ENCODE results near the gene ANKRD10.
"Not testable (repeated sequence)": the region's sequence is repeated elsewhere in the genome, so short reads cannot be mapped to it uniquely, and the experiment has no call there.

The ANKRD10 gene

GRCh38 chr13:110867380-110867779, 47.5 kb downstream of the ANKRD10 start:
- DNase-seq, result no peak

- DNase-seq, result peak in 4 of 56 donors; percentile 16 to 39 (median 25)
Observed at GRCh38 chr13:110866491-110867170, 48.2 kb downstream of the ANKRD10 start.

DNA sequence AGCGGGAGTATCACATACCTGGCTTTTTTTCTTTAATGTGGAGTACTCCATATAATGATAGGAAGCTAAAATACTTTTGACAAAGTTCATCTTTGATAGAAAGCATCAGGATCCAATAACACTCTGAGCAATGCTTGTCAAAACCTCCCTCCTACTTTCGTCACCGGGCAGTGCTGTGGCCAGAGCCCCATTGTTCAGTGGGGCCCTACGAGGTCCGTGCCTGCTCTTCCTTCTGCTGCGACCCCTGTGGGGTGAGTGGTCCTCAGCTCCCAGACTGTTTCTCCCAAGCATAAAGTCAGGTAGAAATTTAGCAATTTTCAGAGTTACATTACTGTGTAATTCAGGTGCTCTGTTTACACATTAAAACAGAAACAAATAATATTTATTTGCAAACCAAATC, 51.2 kb downstream of the ANKRD10 start:
- DNase-seq, result no peak

GRCh38 chr13:110860983-110861382, 53.9 kb downstream of the ANKRD10 start:
- DNase-seq, result no peak

DNA sequence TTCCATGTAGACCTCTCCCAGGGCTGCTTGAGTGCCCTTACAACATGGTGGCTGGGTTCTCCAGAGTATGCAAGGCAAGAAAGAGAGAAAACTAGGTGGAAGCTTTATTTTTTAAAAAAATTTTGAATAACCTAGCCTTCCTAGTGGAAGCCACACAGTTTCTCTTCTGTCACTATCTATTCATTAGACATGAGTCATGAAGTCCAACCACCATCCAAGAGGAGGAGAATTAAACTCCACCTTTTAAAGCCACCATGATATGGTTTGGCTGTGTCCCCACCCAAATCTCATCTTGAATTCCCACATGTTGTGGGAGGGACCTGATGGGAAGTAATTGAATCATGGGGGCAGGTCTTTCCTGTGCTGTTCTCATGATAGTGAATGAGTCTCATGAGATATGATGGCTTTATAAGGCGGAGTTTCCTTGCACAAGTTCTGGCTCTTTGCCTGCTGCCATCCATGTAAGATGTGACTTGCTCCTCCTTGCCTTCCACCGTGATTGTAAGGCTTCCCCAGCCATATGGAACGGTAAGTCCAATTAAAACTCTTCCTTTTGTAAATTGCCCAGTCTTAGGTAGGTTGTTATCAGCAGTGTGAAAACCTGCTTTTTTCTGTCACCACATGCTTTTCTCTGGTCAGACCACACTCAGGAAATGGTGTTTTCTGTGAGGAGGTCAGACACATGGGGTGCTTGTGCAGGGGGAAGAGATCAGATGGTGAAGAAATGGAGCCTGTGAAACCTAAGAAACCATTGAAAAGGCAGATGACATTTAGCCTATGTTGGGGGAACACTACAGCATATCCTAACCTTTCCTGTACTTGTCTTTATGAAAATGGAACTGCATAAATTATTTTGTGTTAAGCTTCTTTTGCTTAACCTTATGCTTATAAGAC, 57.7 kb downstream of the ANKRD10 start:
- DNase-seq, result no peak

DNA sequence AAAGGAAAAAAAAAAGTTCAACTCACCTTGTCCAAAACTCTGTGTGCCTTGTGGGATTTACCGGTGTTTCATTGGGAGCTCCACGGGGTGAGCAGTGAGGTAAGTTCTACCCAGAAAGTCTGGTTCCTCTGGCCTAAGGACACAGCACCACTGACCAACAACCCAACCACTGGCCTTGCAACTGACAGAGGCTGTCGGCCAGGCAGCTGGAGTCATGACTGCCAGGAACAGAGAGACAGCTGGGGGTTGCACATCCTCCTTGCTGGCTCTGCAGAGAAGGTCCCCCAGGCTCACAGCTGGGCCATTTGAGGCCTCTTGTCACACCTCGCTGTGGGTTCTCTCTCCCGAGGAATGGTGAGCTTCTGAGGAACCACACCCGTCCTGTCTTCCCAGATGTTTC, 59.5 kb downstream of the ANKRD10 start:
- DNase-seq, result no peak

GRCh38 chr13:110854866-110855265, 60.0 kb downstream of the ANKRD10 start:
- DNase-seq, result no peak

- no peak for DNase-seq
Observed at GRCh38 chr13:110853235-110853721, 61.6 kb downstream of the ANKRD10 start.

DNA sequence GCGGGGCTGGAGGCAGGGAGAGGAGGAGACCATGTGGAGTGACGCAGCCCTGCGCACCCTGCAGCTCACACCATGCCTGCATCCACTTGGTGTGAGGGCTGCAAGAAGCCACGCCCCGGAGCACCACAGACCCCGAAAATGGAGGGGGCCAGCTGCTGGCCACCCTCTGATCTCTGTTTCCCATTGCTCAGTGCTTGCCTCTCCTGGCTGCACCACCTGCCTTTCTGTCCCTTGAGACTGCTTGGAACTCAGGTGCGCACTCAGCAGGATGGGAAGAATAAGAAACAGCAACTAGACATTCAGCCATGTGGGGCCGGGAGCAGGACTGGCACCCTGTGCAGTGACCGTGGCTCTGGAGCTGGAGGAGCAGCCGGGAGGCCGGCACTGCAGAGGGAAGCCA, 64.0 kb downstream of the ANKRD10 start:
- DNase-seq, result no peak

- DNase-seq, result no peak
Observed at GRCh38 chr13:110850006-110850405, 64.9 kb downstream of the ANKRD10 start.

DNA sequence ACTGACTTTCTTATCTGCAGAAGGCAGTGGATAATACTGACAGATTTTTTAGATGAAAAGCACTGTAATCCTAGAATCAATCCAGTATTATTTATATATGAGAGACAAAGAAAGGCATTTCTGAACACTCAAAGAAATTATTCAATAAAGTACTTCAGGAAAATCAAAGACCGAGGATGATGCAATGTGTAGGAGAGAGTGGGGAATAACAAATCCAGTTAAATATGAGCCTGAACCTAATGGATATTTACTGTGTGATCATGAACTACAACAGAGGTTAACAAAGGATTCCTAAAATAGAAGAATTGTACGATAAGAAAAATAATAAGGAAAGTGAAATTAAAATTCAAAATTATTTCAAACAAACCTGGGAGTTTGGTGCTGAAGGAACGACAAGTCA, 69.3 kb downstream of the ANKRD10 start:
- no peak for DNase-seq

GRCh38 chr13:110841846-110842245, 73.0 kb downstream of the ANKRD10 start:
- no peak for DNase-seq

DNA sequence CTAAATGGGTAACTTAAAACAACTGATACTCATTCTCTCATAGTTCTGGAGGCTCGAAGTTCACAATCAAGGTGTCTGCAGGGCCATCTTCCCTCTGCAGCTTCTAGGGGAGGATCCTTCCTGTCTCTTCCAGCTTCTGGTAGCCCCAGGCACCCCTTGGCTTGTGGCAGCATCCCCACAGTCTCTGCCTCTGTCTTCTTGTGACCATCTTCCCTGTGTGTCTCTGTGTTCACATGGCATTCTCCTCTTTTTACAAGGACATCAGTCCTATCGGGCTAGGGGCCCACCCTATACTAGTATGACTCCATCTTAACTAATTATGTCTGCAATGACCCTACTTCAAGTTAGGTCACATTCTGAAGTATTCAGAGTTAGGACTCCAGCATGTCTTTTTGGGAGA, 73.5 kb downstream of the ANKRD10 start:
- DNase-seq, result no peak

DNA sequence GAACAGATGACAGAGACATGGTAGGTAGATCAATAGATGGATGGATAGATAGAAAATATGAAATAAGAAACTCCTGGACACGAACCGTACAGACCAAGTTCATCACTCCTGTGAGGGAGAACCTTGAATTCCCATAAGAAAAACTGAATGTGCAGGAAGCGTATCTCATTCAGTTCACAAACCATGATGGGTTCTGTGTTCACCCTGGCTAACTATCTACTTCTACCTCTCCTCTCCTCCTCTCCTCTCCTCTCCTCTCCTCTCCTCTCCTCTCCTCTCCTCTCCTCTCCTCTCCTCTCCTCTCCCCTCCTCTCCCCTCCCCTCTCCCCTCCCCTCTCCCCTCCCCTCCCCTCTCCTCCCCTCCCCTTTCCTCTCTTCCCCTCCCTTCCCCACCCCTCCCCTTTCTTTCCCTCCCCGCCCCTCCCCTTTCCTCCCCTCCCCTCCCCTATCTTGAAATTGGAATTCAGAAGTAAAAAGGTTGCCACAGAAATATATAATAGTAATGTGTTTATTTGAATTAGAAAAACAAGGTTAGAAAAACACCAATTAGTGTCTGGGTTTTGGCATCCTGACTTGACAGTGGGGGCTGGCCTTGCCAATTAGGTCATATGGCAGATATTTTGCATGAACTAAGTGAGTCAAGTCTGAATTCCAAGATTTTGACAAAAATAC, 75.9 kb downstream of the ANKRD10 start:
- DNase-seq, result no peak

DNA sequence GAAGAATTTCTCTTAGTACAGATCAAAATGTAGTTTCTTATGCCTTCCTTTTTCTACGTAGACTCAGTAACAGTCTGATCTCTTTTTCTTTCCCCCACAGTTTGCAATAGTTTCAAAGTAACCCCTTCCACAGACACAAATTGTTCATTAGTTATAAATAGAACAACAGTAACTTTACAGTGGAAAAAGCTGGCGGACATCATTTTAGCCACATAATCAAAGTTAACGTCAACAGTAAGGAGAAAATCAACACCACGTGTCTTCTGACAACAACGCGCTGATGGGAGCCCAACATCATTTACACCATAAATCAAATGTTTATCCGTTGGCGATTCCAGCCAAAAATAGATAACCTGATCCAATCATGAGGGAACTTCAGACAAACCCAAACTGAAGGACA, 76.8 kb downstream of the ANKRD10 start:
- no peak for DNase-seq

- not testable (repeated sequence) for DNase-seq
Observed at GRCh38 chr13:110837397-110838061, 77.3 kb downstream of the ANKRD10 start.

DNA sequence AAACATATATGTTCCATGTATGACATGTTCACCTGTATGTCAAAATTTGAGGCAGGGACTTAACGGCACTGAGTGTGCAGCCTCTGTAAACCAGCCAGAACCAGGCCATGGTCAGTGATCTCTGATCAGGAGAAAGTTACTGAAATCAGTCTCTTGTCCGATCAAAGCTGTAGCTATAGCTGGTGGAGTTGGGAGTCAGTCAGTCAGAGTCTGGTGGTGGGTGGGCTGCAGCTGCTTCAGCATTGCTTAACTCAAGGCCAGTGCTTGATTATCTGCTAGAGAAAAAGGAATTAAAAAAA, 78.3 kb downstream of the ANKRD10 start:
- no peak for DNase-seq

DNA sequence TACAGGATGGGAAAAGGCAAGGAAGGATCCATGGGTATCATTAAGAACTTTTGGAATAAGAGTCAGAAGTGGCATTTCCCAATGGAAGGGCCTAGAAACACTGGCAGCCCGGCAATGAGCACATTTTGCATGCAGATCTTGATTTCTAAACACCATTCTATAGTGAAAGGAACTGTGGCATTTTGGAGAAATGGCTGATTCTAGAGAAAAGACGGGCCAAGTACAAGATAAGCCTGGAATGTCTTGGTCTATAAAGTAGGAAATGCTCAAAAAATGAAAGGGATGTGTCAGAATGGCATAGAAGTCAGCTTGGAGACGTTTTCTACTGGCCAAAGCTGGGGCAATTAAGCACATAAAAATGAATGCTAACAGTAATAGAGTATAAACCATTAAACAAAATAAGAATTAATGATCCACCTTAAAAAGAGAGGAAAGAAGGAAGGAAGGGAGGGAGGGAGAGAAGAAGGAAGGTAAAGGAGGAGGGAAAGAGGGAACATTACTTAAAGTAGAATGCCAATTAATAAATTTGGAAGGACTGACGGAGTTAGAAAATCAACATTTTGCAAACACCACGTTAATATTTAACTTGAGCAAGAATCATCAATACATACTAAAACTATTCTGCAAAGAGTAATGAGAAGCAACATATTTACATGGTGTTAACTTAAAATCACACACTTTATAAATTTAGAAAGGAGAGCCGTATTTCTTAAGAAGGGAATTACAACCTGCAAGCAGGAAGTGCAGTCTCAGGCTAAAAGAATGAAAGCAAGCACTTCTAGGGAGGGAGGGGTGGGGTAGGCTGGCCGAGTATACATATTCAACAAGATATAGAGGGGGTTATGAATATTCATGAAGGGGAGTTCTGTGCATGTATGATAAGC, 78.9 kb downstream of the ANKRD10 start:
- DNase-seq, result no peak

GRCh38 chr13:110834572-110834971, 80.3 kb downstream of the ANKRD10 start:
- no peak for DNase-seq

GRCh38 chr13:110832531-110832930, 82.3 kb downstream of the ANKRD10 start:
- no peak for DNase-seq

DNA sequence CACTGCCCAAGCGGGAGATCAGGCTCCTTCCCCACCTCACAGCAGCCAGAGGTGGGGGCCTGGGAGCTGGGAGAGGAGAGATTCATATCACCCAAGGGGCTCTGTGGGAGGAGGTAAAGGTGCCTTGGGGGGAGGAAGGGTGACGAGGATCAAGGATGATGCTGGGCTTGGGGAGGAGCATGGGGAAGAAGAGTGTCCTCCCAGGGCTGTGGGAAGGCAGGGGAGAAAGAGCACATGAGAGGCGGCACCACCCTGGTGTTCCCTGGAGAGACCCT, 82.7 kb downstream of the ANKRD10 start:
- DNase-seq, result no peak

All from amygdala (tissue), 56 donors.